ENCODE data around the gene USP10.

USP10 gene

GRCh38 chr16:84699712-84700445 lies at the start of gene USP10:
USP10 (plus strand) TSS chr16:84700000; CDS start chr16:84700091, 91 bp downstream.
- peak; percentile 97 for DNase-seq (ENCODE audit: low spot score)

- DNase-seq (ENCODE audit: low spot score) = peak; percentile 81
Observed at GRCh38 chr16:84650062-84650991, 49.5 kb upstream of the USP10 start.

DNA sequence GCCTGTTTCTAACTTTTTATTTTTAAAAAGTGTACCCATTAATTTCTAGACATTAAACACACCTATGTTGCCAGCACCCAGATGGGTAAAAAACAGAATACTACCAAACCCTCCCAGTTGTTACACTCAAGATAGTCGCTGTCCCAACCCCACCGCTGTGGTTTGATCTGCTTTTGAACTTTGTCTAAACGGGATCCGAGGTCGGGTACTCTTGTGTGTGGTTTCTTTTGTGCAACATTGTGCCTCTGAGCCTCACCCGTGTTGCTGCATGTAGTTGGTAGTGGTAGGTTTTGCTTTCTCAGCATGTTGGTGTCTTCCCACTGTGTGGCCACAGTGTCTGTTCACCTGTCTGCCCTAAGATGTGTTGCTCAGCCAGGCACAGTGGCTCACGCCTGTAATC lies 47.2 kb upstream of the USP10 start:
- DNase-seq (ENCODE audit: low spot score) = no peak

GRCh38 chr16:84654238-84654637 lies 45.6 kb upstream of the USP10 start:
- DNase-seq (ENCODE audit: low spot score) = no peak

DNA sequence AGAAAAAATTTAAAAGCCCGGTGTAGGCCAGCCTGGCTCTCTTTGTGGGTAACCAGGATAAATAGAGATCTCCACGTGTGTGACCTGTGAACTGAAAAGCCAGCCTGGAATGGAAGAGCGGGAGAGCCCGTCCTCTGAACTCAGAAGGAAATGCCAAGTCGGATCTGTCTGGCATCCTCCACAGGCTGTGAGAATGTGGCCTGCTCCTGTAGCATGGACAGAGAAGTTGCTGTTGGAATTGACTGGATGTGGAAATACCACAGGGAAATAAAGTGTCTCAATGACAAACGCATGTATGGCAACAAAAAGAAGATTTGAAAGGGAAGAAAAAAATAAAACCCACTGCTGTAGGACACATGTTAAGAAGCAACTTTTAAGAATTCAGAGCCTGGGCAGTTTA lies 44.8 kb upstream of the USP10 start:
- no peak for DNase-seq (ENCODE audit: low spot score)

DNA sequence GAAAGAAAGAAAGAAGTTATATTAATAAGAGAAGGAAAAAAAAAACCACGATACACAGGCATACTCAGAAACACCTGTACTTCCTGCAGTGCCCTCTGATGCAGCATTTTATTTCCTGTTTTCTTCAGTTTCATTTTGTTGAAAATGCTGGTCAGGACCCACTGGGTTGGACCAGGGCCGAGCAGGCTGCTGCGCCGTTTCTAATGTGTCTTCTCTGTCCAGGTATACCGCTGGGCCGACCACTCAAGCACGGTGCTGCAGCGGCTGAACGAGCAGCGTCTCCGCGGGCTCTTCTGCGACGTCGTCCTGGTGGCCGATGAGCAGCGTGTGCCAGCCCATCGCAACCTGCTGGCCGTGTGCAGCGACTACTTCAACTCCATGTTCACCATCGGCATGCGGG lies 43.2 kb upstream of the USP10 start:
- DNase-seq (ENCODE audit: low spot score) = no peak

- DNase-seq (ENCODE audit: low spot score) = no peak
Observed at GRCh38 chr16:84657229-84657837, 42.5 kb upstream of the USP10 start.

DNA sequence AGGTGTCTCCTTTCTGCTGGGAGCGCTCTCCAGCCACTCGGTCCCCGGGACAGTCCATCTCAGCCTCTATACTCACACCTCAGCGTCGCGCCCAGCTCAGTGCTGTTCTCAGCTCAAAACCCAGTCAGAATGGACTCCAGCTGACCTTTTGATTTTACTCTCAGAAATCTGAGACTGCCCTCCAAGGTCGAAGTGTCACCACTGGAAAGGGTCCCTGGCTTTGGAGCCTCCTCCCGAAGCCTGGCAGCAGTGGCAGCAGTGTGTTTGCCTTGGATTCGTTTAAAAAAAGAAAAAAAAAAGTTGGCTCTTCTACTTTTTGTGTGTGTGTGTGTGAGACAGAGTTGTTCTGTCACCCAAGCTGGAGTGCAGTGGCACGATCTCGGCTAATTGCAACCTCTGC lies 41.1 kb upstream of the USP10 start:
- no peak for DNase-seq (ENCODE audit: low spot score)

- DNase-seq (ENCODE audit: low spot score) = no peak
Observed at GRCh38 chr16:84659656-84660300, 40.0 kb upstream of the USP10 start.

- no peak for DNase-seq (ENCODE audit: low spot score)
Observed at GRCh38 chr16:84660973-84661372, 38.8 kb upstream of the USP10 start.

GRCh38 chr16:84661418-84662060 lies 38.3 kb upstream of the USP10 start:
- DNase-seq (ENCODE audit: low spot score) = no peak

GRCh38 chr16:84662471-84662870 lies 37.3 kb upstream of the USP10 start:
- DNase-seq (ENCODE audit: low spot score) = no peak

DNA sequence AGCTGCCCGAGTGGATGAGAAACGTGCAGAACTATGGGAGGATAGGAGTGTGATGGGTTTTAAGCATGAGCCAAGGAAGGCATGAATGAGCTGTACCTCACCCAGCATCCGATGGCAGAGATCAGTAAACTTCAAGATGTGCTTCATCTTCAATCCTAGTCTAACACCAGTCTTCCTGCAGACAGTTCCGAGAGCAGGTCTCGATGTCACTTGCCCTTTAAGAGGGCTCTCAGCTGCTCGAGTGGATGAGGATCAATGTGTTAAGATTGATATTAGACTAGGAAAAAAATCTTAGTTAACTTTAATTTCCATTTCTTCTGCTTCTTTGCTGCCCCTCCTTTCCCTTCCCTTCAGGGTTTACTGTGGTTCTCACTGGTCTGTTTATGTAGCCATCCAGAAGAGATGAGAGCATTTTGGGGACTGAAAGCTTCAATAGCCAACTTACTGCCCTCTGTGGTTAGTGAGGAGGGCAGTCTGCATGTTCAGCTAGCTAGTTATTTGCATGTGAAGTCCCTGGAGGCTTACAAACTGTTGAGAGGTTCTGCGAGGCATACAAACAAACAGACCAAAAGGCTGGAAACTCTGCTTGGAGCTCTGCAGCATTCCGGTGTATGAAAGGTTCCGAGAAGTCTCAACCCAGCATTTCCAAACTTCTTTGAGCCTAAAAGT lies 36.2 kb upstream of the USP10 start:
- DNase-seq (ENCODE audit: low spot score) = no peak

GRCh38 chr16:84665359-84665758 lies 34.4 kb upstream of the USP10 start:
- no peak for DNase-seq (ENCODE audit: low spot score)

- DNase-seq (ENCODE audit: low spot score) = no peak
Observed at GRCh38 chr16:84665843-84666242, 34.0 kb upstream of the USP10 start.

DNA sequence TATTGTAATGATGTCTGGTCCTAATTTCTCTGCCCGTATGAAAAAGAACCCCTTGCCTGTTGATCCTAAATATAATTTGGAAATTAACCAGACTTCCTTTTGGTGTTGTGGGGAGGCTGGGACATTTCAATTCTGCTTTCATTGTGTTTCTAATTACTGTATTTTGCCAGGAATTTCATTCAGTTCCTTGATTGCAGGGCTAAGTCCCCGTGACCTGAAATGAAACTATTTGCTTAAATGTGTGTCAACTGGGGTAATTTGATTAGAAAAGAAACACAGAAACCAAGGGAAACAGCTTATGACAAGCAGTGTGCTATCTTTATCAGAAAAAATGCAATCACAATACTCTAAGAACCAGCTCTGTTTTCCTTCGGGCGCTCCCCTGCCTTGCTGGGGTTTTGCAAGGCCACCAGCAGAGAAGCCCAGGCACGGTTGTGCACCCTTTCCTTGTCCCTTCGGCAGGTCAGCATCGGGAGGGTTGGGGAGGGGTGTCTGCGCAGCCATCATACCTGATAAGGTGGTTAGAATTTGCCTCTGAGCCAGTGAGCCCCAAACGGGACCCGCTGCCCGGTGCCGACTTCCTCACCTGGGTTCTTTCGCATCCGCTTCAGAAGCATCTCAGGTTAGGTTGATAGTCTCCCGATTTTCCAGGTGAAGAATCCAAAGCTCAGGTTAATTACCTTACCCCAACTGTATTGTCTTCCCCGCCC lies 32.0 kb upstream of the USP10 start:
- no peak for DNase-seq (ENCODE audit: low spot score)

DNA sequence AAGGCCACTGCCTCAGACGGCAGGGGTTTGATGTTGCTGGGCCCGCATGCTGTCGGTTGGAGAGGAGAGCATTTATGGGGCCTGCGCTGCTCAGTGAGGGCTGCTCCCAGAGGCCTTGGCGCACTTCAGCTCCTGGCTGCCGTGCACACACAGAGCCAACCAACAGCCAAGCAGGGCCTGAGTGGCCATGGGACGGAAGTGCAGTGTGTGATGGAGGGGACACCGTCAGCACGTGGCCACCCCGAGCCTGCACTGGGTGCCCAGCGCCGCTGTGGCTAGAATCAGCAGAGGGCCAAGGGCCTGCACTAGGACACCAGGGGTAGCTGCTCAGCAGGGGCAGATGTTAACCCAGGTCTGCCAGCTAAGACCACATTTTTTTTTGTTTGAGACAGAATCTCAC lies 29.7 kb upstream of the USP10 start:
- no peak for DNase-seq (ENCODE audit: low spot score)

GRCh38 chr16:84672276-84673202 lies 27.3 kb upstream of the USP10 start:
- peak; percentile 86 for DNase-seq (ENCODE audit: low spot score)

DNA sequence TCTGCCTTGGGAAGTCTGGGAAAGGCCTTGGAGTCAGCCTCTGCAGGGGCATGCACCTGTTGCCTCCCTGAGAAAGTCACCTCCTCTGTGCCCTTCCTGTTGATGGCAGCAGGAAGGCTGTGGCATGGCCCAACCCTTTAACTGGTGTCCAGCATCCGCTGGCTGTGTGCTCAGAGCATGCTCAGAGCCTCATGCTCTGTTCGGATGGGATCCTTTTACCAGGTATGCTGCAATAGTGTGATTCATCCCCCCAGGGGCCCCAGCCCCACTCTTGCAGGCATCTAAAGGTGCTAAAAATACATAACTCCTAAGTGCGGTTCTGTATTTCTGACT lies 26.6 kb upstream of the USP10 start:
- DNase-seq (ENCODE audit: low spot score) = no peak

- DNase-seq (ENCODE audit: low spot score) = no peak
Observed at GRCh38 chr16:84673561-84673960, 26.2 kb upstream of the USP10 start.

All from hepatic stellate cell (primary cell).